ENCODE measurements around the gene MAL.

DNA sequence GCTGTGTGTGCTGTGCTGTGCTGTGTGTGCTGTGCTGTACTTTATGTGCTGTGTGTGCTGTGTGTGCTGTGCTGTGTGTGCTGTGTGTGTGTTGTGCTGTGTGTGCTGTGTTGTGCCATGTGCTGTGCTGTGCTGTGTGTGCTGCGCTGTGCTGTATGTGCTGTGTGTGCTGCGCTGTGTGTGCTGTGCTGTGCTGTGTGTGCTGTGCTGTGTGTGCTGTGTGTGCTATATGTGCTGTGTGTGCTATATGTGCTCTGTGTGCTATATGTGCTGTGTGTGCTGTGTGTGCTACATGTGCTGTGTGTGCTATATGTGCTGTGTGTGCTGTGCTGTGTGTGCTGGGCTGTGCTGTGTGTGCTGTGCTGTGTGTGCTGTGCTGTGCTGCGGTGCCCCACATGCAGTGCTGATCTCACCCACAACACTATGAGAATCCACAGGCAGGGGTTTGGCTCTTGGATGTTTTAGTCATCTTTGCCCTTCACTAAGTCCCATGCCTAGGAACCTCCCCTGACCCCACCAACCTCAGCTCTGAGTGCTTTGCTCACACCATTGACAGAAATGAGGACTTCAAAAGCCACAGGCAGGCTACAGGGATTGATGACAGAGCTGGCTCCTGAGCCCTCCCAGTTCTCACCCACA, 30.5 kb upstream of the MAL start:
- no peak for TF ChIP-seq GABPA (IDR thresholded peaks at IDR 0.05; ENCODE audit: low read depth)
- no peak for TF ChIP-seq POLR2AphosphoS5 (IDR thresholded peaks at IDR 0.05; ENCODE audit: low read depth)
- TF ChIP-seq, protein P1, sequence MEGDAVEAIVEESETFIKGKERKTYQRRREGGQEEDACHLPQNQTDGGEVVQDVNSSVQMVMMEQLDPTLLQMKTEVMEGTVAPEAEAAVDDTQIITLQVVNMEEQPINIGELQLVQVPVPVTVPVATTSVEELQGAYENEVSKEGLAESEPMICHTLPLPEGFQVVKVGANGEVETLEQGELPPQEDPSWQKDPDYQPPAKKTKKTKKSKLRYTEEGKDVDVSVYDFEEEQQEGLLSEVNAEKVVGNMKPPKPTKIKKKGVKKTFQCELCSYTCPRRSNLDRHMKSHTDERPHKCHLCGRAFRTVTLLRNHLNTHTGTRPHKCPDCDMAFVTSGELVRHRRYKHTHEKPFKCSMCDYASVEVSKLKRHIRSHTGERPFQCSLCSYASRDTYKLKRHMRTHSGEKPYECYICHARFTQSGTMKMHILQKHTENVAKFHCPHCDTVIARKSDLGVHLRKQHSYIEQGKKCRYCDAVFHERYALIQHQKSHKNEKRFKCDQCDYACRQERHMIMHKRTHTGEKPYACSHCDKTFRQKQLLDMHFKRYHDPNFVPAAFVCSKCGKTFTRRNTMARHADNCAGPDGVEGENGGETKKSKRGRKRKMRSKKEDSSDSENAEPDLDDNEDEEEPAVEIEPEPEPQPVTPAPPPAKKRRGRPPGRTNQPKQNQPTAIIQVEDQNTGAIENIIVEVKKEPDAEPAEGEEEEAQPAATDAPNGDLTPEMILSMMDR (IDR thresholded peaks at IDR 0.05; ENCODE audit: insufficient read depth, low read length), result no peak

All from HL-60 (cell line).